NCI-H1048 (cell line): ENCODE results near the gene AARS2.
"Not testable (repeated sequence)": the region's sequence is repeated elsewhere in the genome, so short reads cannot be mapped to it uniquely, and the experiment has no call there.

Experiments used
- DNase-seq: peaks from one replicate; lab custom pipeline; 2025; lab: John Stamatoyannopoulos, UW

The AARS2 gene

DNA sequence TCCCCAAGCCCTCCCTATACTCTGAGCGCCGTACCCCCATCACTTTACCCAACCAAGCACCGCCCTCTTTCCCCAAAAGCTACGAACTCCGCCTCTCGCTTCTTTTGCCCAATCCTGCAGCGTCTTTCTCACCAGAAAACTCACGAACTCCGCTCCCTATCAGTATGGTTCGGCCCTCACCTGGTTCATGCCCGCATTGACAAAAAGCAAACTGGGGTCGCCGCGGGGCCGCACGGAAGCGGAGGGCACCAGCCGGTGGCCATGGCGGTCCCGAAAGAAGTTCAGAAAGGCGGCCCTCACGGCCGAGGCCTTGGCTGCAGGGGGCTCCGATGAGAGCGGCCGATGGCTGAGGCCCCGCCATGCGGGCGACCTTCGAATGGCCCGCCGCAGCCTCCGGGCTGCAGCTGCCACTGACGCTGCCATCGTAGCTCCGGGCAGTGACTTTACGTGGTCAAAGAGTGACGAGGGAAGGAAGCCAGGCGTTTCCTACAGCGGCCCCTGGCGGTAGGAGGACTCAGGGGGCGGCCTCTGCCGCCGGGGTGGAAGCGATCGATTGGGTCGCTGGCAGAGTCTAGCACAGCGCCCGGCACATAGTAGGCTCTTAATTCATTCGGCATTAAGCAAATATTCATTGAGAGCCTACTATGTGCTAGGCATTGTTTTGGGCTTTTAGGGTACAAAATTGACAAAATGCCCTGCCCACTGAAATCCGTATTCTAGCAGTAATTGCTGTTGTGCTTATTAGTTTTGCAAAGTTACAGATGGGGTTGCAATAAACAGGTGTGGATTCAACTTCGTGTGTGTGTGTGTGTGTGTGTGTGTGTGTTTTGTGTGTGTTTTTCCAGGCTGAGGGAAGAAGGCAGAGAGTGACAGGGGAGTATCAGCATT lies at the start of gene AARS2:
Gene AARS2, minus strand, starts transcription at position 447 of the 888 bp plus-strand sequence. Its CDS starts 24 bp downstream, at position 423.
- peak; percentile 69 for DNase-seq

DNA sequence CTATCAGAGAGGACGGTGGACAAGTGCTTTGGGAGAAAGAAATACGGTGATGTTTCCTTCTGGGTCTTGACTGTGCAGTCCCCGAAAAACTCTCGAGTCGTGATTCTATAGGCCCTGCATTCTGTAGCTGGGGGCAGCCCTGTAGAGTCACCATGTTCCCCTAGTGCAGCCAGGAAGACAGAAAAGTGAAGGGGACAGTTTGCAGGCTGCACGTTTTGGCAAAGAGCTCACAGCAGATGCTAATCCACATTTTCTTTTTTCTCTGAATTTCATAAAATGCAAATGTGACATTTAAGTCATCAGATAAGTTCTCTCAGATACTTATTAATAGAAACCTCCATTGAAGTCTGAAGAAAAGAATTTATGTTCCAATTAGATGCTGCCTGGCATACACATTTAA lies 48.8 kb upstream of the AARS2 start:
- DNase-seq: no peak

DNA sequence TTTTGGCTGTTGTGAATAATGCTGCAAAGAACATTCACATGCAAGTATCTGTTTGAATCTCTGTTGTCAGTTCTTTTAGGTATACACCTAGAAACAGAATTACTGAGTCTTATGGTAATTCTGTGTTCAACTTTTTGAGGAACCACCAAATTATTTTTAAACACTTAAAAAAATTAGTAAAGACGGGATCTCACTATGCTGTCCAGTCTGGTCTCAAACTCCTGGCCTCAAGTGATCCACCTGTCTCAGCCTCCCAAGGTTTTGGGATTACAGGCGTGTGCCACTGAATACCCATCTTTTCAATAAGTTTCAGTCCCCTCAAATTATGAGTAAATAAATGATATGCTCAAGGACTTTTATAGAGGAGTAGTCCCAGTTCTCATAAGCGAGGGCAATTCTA lies 46.8 kb upstream of the AARS2 start:
- DNase-seq: no peak

DNA sequence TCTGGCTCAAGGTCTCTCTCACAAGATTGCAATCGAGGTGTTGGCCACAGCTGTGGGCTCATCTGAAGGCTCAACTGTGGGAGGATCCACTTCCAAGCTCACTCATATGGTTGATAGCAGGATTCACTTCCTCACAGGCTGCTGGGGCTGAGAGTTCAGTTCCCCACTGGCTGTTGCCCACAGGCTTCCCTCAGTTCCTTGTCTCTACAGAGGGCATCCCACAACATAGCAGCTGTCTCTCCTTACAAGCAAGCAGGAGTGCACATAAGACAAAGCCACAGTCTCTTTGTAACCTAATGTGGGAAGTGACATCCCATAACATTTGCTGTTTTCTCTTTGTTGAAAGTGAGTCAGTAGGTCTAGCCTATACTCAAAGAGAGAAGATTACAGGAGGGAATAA lies 43.3 kb upstream of the AARS2 start:
- no peak for DNase-seq

DNA sequence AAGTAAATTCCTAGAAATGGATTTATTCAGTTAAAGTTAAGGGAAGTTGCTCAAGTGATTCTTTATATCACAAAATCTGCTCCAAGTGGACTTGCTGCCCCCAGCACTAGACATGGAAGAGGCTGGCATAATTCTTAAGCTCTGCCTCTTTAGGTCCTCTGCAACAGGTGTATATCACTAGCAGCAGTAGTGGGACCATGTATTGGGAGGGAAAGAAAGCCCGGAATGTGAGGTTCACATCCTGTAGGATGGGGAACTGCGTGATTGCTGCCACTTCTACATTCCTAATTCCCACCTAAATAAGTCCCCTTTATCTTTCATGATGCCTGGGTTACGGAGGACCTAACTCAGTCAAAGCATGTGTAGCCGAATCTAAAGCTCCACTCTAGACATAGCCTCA lies 42.5 kb upstream of the AARS2 start:
- DNase-seq: no peak

DNA sequence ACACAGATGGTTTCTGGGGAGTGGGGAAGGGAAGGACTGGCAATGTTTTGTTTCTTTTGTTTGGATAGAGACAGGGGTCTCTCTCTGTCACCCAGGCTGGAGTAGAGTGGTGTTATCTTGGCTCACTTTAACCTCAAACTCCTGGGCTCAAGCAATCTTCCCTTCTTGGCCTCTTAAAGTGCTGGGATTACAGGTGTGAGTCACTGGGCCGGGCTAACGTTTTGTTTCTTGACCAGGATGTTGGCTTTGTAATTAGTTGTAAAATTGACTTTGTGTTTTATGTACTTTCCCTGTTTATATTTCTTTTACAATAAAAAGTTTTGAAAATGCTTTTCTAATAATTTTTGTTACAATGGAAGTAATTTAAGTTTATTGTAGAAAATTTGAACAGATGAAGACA lies 40.2 kb upstream of the AARS2 start:
- DNase-seq: no peak

DNA sequence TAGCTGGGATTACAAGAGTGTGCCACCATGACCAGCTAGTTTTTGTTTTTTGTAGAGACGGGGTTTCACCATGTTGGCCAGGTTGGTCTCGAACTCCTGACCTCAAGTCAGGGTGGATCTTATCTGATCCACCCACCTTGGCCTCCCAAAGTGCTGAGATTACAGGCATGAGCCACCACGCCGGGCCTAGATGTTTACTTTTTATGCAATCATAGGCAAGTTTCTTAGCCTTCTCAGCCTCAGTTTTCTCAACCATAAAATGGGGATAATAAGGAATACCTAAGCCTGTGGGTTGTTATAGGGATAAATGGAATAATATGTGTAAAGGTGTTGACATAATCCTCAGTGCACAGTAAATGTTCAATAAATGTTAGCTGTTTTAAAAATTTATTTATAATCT lies 39.1 kb upstream of the AARS2 start:
- DNase-seq: no peak

DNA sequence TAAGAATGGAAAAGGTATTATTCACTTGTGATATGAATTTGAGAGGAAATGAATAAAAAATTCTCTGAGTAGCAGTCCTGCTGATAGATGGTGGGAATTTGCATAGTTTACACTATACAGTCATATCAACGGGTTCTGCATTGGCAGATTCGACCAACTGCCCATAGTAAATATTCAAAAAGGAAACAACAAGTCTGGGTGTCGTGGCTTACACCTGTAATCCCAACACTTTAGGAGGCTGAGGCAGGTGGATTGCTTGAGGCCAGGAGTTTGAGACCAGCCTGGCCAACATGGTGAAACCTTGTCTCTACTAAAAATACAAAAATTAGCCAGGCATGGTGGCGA lies 37.5 kb upstream of the AARS2 start:
- DNase-seq: not testable (repeated sequence)

DNA sequence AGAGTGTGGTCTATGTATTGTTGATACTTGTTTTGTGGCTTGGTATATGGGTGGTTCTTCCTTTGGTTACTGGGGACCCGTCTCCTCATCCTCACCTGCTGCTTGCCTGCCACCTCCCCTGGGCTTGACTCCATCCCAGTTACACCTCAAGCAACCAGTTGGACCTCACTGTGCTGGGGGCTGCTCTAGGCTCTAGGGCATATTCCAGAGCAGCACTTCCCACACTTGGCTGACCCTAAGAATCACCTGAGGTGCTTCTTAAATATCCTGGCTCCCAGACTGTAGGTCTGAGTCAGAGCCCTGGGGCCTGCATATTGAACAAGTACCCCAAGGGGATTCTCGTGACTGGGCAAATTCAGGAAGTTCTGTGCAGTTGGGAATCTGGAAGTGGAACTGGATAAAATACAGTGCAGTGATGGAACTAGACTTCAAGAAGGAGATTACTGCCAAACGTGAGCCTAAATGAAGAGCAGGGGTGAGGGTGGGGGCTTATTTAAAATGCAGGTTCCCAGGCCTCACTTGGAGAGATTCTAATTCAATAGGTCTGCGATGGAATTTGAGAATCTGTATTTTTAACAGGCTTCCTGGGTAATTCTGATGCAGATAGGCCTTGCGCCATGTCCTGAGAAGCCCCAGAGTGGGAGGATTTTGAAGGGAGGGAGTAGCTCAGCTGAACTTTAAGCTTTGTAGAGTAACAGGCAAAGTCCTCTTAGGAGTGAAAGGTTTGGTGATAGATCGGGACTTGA lies 36.9 kb upstream of the AARS2 start:
- DNase-seq: no peak

DNA sequence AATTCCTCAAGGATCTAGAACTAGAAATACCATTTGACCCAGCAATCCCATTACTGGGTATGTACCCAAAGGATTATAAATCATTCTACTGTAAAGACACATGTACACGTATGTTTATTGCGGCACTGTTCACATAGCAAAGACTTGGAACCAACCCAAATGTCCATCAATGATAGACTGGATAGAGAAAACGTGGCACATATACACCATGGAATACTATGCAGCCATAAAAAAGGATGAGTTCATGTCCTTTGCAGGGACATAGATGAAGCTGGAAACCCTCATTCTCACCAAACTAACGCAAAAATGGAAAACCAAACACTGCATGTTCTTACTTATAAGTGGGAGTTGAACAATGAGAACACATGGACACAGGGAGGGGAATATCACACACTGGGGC lies 33.7 kb upstream of the AARS2 start:
- DNase-seq: not testable (repeated sequence)

DNA sequence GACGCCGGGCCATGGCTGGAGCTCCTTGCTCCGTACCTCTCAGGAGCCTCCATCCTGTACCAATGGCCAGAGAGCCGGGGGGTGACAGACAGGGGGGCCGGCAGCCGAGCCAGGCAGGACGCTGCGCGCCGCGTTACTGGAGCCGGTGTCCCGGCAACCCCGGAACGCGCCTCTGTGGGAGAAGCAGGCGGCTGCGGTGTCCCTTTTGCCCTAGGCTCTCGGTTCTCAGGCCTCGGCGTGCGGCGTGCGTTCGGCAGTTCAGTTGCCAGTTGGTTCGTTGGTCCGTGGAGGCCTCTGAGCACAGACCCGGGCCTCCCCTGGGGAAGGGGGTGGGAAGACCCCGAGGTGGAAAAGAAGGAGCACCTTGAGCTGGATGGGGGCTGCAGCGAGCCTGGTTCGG lies 29.3 kb upstream of the AARS2 start, which contains the start of gene SPATS1:
Gene SPATS1, plus strand, starts transcription at position 162 of the 400 bp plus-strand sequence. CDS start 446 bp downstream, outside the sequence.
- no peak for DNase-seq

DNA sequence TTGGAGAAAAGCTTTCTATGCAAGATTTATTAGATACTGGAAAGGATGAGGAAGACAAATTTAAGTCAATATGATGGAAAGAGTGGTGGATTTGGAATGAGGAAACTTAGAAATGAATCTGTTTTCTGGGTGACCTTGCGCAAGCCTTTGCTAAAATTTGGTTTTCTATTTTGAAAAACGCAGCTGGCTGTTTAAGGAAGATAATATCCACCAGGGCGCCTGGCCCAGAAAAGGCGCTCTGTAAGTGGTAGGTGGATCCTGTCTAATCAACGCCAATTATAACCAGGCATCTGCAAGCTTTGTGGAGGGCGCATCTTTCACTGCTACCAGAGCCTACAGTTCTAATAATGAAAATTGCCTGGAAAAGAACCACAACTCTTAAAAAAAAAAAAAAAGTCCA lies 28.9 kb upstream of the AARS2 start:
- DNase-seq: no peak

DNA sequence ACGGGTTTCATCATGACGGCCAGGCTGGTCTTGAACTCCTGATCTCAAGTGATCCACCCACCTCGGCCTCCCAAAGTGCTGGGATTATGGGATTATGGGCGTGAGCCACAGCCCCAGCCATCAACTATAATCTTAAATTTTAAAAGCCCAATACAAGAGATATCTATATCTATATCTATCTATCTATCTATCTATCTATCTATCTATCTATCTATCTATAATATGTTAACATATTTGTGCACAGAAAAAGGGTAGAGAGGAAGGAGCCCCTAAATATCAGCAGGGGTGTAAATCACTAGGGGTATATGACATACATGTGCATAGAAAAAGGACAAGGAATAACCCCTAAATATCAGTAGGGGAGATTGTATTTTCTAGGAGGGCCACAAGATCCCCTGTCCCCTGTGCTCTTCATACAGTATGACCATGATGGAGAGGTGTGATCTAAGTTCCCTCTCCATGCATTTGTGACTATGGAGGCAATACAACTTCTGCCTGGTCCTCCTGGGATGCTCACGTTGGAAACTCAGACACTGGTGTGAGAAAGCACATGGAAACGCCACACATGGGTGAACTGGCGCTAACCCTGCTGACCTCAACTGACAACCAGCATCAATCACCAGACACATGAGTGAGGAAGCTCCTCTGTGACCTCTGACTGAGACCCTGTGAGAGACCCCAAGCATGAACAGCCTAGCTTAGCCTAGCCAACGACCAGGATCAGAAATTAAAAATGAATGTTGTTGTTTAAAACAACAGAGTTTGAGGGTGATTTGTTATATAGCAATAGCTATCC lies 28.1 kb upstream of the AARS2 start:
- DNase-seq: no peak

DNA sequence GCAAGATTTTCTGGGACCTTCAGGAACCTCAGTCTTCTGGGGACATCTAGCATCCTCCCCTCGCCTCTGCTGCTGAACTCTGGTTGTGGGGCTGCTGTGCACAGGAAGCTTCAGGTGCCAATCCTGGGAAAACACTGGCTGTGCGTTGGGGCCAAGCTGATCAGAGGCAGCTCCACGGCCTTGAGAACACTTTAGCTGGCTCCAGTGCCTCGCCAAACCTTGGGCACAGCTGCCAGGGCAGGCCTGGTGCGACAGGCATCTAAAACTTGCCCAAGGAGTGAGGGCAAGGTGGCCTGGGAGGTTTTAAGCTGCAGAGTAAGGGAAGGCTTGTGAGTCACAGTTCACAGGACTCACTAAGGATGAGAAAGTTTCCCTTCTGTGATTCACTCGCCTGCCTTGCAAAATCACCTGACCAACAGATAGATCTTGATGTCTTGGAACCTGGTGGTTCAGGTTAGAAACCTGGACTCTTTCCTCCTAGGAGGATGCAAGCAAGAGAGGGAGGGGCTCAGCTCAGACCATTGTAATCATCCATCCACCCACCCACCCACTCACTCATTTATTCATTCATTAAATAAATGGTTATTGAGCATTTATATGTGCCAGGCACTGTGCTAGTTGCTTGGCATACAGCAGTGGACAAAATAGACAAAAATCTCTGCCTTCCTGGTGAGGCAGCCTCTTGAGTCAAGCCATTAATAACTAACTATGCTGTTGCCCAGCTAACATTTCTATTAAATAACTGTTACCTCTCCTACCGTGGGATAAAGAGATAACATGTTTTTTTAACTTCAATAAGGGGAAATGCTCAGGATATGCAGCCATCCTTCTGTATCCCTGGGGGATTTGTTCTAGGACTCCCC lies 26.8 kb upstream of the AARS2 start:
- no peak for DNase-seq

DNA sequence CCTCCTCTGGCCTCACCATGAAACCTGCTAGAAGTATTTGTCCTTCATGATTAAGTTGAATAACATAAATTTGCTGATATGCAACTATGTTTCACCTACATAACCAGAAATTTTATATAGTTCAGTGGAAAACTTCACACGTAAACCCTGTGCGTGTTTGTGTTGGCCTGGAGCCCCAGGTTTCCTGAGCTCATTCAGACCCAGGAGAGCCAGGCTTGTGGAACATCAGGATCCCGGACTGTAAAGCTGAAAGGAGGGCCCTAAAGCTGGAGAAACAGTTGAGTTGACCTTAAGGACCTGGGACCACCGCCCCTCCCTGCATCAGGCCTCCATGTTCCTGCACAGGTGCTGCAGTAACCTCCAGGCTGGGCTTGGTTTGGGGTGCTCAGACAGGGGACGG lies 26.2 kb upstream of the AARS2 start:
- no peak for DNase-seq

DNA sequence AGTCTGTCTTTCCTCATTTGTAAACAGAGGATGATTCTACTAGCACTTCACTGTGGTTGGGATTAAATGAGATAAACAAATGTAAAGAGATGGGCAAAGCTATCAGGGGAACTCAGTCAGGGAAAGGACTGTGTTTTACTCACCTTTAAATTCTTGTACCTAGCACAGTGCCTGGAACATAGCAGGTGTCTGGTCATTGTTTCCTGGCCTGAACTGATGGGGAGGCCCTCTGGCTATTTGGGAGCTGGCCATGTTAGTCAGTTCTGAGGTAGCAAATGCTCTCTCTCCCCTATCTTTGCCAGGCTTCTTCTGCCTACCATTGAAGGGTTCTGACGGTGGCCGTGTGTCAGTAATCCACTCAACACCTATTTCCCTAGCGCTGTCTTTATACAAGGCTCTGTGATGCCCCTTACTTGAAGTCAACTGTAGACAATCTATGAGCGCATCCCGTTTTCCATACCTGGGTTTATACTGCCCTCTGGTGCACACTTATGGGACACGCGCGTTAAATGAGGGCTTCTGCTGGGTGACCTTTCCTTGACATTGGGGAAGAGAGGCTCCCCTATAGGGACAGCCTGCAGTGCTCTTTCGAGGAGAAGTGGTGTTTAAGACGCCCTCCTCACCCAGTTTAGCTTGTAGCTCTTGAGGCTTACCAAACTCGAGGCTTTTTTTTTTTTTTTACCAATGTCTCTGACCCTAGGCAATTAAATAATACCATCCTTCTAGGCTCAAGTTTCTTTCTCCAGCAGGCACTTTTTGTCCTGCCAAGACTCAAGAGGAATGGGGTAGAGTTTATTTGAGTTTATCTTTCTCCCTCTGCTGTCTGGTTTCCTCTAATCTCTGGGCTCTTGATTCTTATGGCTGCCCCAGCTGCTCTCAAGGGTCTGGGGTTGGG lies 25.3 kb upstream of the AARS2 start:
- DNase-seq: peak; percentile 10

DNA sequence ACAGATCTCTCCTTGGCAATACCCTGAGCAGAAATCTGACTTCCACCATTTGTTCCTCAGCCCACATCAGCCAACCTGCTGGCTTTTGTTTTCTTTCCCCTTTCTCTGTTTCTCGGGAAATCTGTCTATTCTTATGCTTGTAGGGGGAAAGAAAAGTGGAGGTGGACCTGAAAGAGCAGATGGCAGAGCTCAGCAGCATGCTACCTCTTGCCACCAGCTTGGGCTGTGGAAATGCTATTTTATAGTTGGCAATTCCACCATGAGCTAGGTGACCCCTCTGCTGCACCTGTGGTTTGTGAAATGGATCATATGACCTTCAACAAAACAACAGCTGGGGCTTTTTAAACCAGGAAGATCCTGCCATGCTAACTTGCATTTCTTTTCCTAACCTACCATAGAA lies 22.5 kb upstream of the AARS2 start:
- DNase-seq: no peak

DNA sequence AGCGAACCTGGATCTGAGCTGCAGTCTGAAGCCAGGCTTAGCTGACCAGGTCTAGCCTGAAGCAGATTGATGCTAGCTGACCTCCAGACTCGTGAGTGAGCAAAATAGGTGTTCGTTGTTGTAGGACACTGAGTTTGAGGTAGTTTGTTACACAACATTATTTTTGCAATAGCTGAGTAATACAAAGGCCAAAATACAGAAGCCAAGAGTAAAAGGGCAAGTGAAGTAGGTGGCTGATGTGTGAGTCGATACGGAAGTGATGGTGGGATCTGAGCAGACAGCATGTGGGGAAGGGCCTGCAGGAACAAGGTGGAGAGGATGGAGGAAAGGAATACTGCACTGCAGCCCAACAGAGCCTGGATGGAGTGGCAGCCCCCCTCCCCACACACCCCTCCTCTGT lies 20.8 kb upstream of the AARS2 start:
- no peak for DNase-seq

DNA sequence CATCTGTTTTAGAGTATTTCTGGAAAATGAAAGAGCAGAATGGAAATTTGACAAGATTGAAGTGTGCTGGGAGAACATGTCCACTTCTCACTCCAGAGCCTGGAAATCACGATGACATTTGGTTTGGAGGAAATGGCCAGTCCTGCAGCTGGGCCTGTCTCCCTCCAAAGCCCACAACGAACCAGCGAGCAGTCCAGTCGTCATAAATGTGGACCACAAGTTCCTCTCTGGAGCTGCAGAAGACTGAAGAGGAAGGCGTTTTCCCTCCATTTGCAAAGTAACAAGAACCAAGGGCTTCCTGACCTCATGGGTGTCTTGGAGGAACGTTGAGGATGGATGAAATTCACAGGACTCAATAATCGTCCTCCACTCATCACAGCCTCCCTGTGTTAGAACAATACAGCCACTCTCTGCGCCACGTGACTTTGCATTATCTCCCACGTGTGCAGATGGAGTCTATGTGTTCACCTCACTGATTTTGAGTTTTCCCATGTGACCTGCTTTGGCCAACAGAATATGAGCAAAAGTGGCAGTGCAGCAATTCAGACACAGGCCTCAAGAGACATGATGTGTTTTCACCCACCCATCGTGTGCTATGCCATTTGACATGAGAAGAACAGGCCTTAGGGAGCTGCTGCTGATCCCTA lies 20.2 kb upstream of the AARS2 start:
- no peak for DNase-seq

DNA sequence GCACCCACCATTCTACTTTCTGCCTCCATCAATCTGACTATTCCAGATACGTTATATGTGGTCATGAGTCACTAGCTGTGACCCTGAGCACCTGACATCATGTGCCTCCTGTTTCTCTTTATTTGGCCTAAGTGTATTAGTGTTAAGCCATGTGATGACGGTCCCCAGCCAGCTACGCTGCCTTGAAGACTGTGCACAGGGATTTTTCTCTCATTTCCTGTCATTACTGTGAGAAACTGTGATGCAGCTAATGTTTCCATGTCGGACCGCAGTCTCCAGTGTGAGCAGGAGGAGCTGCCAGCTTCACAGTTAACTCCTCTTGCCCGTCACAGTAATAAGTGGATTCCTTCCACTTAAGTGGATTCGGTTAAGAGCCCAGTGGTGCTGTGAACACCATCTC lies 19.4 kb upstream of the AARS2 start:
- DNase-seq: no peak
